CD4-positive, alpha-beta T cell (primary cell): ENCODE measurements around the gene ARTN. TPM values are rescaled to one million over a fixed set of nuclear protein-coding genes. Genes with fewer than 3 reads are reported as not detected.
A peak's percentile ranks its signal among the peaks of the same experiment; 100 is the strongest.

Experiments used
- ATAC-seq: fragments of 200-7000 bp; cut with Tn5 transposase; one replicate; pipeline ENCODE4 v1.10.0; 2022; ENCODE audit warnings: mild to moderate bottlenecking; ENCODE audit not compliant: poor library complexity
- CTCF ChIA-PET: fragments of 350-600 bp; sonication (Branson Sonifier 250); formaldehyde crosslinking; loops from one replicate; lab custom pipeline; 2021; ENCODE audit warnings: antibody characterized with exemption, inconsistent platforms; lab: Charles Lee
- POLR2A ChIA-PET: fragments of 350-600 bp; sonication (Branson Sonifier 250); formaldehyde crosslinking; loops from one replicate; lab custom pipeline; 2021; ENCODE audit warnings: antibody characterized with exemption, inconsistent platforms; lab: Charles Lee
- DNase-seq, 14 experiments: peaks; one replicate each; pipeline ENCODE4 v3.0.0-alpha.2; 2013 to 2020; ENCODE audit warnings: mixed read lengths in 2 of 14
- H3K27ac ChIP-seq, 2 donors: one replicate each; pipeline versions ENCODE4 v1.5.1 to v1.7.0; 2013; ENCODE audit warnings: low read length in 2 of 2, low read depth in 1 of 2, mild to moderate bottlenecking in 1 of 2
- H3K27me3 ChIP-seq, 2 experiments: 1 replicate in 1 of 2; 2 replicates in 1 of 2; pipeline versions ENCODE4 v1.6.1 to v1.7.0; 2013; ENCODE audit warnings: low read length in 2 of 2, control low read depth in 1 of 2, mild to moderate bottlenecking in 1 of 2, moderate library complexity in 1 of 2; ENCODE audit not compliant: insufficient read depth in 2 of 2, control insufficient read depth in 1 of 2
- H3K36me3 ChIP-seq: one replicate; pipeline ENCODE4 v1.6.1; 2013; ENCODE audit warnings: low read length, control low read depth; ENCODE audit not compliant: insufficient read depth
- H3K4me1 ChIP-seq: one replicate; pipeline ENCODE4 v1.6.1; 2013; ENCODE audit warnings: low read length, control low read depth; ENCODE audit not compliant: insufficient read depth
- H3K4me3 ChIP-seq: one replicate; pipeline ENCODE4 v1.5.1; 2013; ENCODE audit warnings: mild to moderate bottlenecking, low read length, moderate library complexity
- H3K9me3 ChIP-seq, 2 experiments: 1 replicate in 1 of 2; 2 replicates in 1 of 2; pipeline versions ENCODE4 v1.6.1 to v1.7.0; 2013; ENCODE audit warnings: low read length in 2 of 2, mild to moderate bottlenecking in 2 of 2, control low read depth in 1 of 2, moderate library complexity in 1 of 2; ENCODE audit not compliant: control insufficient read depth in 1 of 2, insufficient read depth in 1 of 2
- H3K27ac Mint-ChIP-seq: one replicate; pipeline ENCODE4 v1.8.0; 2020; ENCODE audit warnings: mixed read lengths
- H3K27me3 Mint-ChIP-seq: one replicate; pipeline ENCODE4 v1.8.0; 2021; ENCODE audit warnings: mixed read lengths
- H3K36me3 Mint-ChIP-seq: one replicate; pipeline ENCODE4 v1.8.0; 2021; ENCODE audit warnings: low read depth, mixed read lengths
- H3K4me1 Mint-ChIP-seq: one replicate; pipeline ENCODE4 v1.8.0; 2021; ENCODE audit warnings: low read depth, mixed read lengths
- H3K4me3 Mint-ChIP-seq: one replicate; pipeline ENCODE4 v1.8.0; 2020; ENCODE audit warnings: mild to moderate bottlenecking, mixed read lengths
- H3K9me3 Mint-ChIP-seq: one replicate; pipeline ENCODE4 v1.8.0; 2020; ENCODE audit warnings: mixed read lengths
- intact Hi-C, 2 experiments: fragments of 100-400 bp; cut with DNase I in 1 of 2; cut with micrococcal nuclease in 1 of 2; formaldehyde crosslinking; loops; one replicate each; pipeline versions ENCODE4 v1.15.1 to v1.9.0; 2023 to 2025; cut with DNase I, micrococcal nuclease
- total RNA-seq, 174 experiments: library from RNA in 2 of 174; stranded (reverse) in 2 of 174; gene quantifications; one replicate each; pipeline ENCODE4 v1.2.3 and lab custom pipeline; 2021 to 2026
- TF ChIP-seq, protein P1 (sequence below): fragments of 200-600 bp; IDR thresholded peaks from one replicate; pipeline ENCODE4 v1.8.0; 2022; ENCODE audit warnings: antibody characterized with exemption, mild to moderate bottlenecking

The ARTN gene
- total RNA-seq, 2 experiments from 2014 or later = 0.55 to 1.3 TPM

DNA sequence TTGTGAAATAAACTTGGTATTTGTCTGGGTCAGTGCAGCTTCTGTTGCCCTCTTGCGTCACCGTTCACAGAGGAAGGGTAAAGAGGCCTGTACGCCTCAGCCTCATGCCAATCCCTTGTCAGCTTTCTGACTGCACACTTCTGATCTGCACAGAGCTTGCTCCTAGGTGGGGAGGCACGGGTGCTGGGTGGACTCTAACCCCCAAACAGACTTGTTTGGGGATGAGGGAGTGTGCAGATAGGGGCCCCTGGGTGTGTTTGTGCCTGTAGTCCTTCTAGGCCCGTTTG is 44.6 kb downstream of the ARTN start:
- ChIA-PET CTCF (no interaction called here), POLR2A (interaction anchor here (0.9 kb wide), 1 partner anchor 31 kb away, joined by 3 read pairs; no protein-coding TSS in a partner anchor)
- Mint-ChIP-seq H3K27ac (no peak overlapping the region), H3K9me3 (no peaks in the 10 kb centered on the region), H3K36me3 (peaks cover 50% of the 10 kb centered on the region), H3K4me1 (peaks cover 53% of the 10 kb centered on the region), H3K27me3 (peaks cover 13% of the 10 kb centered on the region), H3K4me3 (peak overlapping the region; percentile 96)
- intact Hi-C loops = loop anchor here in 1 of 2 experiments (5.0 to 10.0 kb wide), 5 partner anchors 377 to 1211 kb away; partner anchors contain the start of genes C1orf50, CDC20, CFAP57 and EBNA1BP2
- Histone ChIP-seq H3K27ac (no peak overlapping the region), H3K36me3 (peaks cover 25% of the 10 kb centered on the region), H3K27me3 (peaks cover 5 to 7% of the 10 kb centered on the region in 2 experiments), H3K9me3 (no peaks in the 10 kb centered on the region), H3K4me3 (no peak overlapping the region), H3K4me1 (peaks cover 54% of the 10 kb centered on the region)
- DNase-seq (no peak), ATAC-seq (no peak)
- TF ChIP-seq, protein P1, sequence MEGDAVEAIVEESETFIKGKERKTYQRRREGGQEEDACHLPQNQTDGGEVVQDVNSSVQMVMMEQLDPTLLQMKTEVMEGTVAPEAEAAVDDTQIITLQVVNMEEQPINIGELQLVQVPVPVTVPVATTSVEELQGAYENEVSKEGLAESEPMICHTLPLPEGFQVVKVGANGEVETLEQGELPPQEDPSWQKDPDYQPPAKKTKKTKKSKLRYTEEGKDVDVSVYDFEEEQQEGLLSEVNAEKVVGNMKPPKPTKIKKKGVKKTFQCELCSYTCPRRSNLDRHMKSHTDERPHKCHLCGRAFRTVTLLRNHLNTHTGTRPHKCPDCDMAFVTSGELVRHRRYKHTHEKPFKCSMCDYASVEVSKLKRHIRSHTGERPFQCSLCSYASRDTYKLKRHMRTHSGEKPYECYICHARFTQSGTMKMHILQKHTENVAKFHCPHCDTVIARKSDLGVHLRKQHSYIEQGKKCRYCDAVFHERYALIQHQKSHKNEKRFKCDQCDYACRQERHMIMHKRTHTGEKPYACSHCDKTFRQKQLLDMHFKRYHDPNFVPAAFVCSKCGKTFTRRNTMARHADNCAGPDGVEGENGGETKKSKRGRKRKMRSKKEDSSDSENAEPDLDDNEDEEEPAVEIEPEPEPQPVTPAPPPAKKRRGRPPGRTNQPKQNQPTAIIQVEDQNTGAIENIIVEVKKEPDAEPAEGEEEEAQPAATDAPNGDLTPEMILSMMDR = no peak

DNA sequence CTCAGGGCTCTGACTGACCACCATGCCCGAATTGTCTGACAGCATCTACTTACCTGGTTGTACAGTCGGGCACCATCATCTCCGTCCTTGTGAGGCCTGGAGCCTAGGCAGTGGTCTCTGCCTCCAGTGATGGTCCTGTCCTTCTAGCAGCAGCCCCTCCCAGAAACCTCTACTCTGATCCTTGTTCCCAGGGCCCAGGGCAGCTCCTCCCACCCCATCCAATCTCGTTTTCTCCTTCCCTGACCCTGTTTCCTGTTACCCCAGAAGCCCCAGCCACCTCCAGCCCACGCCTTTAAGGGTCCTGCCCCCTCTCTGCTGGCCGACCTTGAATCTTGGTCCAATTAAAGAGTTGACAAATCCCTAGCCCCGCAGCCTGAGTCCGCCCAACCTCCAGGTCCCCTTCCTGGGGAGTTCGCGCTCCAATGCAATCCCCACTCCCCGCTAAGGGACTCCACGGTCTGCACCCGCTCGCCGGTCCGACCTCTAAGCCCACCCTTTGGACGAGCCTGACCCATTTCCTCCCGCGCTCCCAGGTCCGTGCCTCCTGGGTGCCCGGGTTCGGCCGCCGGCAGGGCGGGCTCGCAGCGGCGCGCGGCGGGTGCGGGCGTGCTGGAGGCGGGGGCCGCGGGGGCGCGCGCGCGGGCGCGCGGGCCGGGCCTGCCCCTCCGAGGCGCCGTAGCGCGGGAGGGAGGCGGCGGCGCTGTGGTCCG is 45.1 kb downstream of the ARTN start, which contains the start of gene B4GALT2:
TSS of gene B4GALT2 (plus strand) at position 660 of the 710 bp plus-strand sequence. CDS start 1,951 bp downstream, outside the sequence.
- ATAC-seq (no peak), DNase-seq (peak in 7 of 14 experiments; percentile 15 to 61 (median 38))
- Mint-ChIP-seq H3K4me3 (peak within 1 kb of the TSS; percentile 96), H3K27me3 (peaks cover 13% of the 10 kb centered on the region), H3K4me1 (peaks cover 48% of the 10 kb centered on the region), H3K9me3 (no peaks in the 10 kb centered on the region), H3K36me3 (peaks cover 50% of the 10 kb centered on the region), H3K27ac (no peak within 1 kb of the TSS)
- intact Hi-C loops = loop anchor here in 1 of 2 experiments (5.0 to 10.0 kb wide), 5 partner anchors 376 to 1211 kb away; partner anchors contain the start of genes C1orf50, CDC20, CFAP57 and EBNA1BP2
- Histone ChIP-seq H3K9me3 (no peaks in the 10 kb centered on the region), H3K27me3 (peaks cover 5 to 7% of the 10 kb centered on the region in 2 experiments), H3K4me3 (peak within 1 kb of the TSS; percentile 43), H3K27ac (no peak within 1 kb of the TSS), H3K4me1 (peaks cover 51% of the 10 kb centered on the region), H3K36me3 (peaks cover 25% of the 10 kb centered on the region)
- POLR2A ChIA-PET = interaction anchor here (0.9 kb wide), 1 partner anchor 31 kb away, joined by 3 read pairs; no protein-coding TSS in a partner anchor
- TF ChIP-seq, protein P1 = no peak
- CTCF ChIA-PET = no interaction called here

DNA sequence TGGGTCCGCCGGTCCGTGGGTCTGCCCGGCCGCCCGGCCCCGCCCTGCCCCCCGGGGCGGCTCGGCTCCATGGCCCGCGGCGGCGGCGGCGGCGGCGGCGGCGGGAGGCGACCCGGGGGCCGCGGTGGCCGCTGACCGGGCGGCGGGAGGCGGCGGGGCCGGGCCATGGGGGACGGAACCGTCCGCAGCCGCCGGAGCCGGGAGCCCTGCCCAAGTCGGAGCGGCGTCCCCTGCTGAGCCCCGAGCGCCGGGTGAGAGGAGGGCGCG is 45.6 kb downstream of the ARTN start:
- Mint-ChIP-seq H3K4me3 (no peak overlapping the region), H3K27me3 (peaks cover 13% of the 10 kb centered on the region), H3K4me1 (peaks cover 43% of the 10 kb centered on the region), H3K36me3 (peaks cover 47% of the 10 kb centered on the region), H3K27ac (no peak overlapping the region), H3K9me3 (no peaks in the 10 kb centered on the region)
- no peak for ATAC-seq
- no peaks in the 10 kb centered on the region for H3K9me3 ChIP-seq
- no peak overlapping the region for H3K27ac ChIP-seq
- intact Hi-C loops = loop anchor here in 1 of 2 experiments (5.0 to 10.0 kb wide), 5 partner anchors 376 to 1212 kb away; partner anchors contain the start of genes C1orf50, CDC20, CFAP57 and EBNA1BP2
- peaks cover 25% of the 10 kb centered on the region for H3K36me3 ChIP-seq
- POLR2A ChIA-PET = no interaction called here
- TF ChIP-seq, protein P1 = no peak
- peaks cover 47% of the 10 kb centered on the region for H3K4me1 ChIP-seq
- CTCF ChIA-PET = no interaction called here
- H3K4me3 ChIP-seq = no peak overlapping the region
- DNase-seq = no peak
- H3K27me3 ChIP-seq = peaks cover 5 to 7% of the 10 kb centered on the region in 2 experiments
